ENCODE measurements around the gene RBM11. TPM values are rescaled to one million over a fixed set of nuclear protein-coding genes. Genes with fewer than 3 reads are reported as not detected.

Gene RBM11
- total RNA-seq, 2 donors from 2014 or later: 0.22 to 1.7 TPM

DNA sequence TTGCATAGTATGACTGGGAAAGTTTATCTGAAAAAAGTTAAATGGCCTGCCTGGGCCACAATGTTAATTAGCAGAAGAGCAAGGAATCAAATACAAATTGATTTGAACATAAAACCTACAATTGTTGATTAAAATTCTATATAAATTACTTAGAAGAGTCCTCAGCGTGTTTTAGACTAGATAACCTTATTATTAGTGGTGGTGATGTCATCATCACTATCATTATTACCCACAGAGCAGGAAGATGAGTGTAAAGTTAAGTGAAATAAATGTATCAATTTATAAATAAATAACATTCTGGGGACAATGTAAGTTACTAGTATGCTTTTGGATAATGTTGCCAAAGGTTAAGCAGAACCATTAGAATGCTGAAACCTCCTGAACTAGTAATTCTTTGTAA, 46.1 kb downstream of the RBM11 start:
- H3K36me3 ChIP-seq: no peaks in the 10 kb centered on the region
- no peaks in the 10 kb centered on the region for H3K9me3 ChIP-seq
- no peak overlapping the region for H3K27ac ChIP-seq
- TF ChIP-seq, protein P1, sequence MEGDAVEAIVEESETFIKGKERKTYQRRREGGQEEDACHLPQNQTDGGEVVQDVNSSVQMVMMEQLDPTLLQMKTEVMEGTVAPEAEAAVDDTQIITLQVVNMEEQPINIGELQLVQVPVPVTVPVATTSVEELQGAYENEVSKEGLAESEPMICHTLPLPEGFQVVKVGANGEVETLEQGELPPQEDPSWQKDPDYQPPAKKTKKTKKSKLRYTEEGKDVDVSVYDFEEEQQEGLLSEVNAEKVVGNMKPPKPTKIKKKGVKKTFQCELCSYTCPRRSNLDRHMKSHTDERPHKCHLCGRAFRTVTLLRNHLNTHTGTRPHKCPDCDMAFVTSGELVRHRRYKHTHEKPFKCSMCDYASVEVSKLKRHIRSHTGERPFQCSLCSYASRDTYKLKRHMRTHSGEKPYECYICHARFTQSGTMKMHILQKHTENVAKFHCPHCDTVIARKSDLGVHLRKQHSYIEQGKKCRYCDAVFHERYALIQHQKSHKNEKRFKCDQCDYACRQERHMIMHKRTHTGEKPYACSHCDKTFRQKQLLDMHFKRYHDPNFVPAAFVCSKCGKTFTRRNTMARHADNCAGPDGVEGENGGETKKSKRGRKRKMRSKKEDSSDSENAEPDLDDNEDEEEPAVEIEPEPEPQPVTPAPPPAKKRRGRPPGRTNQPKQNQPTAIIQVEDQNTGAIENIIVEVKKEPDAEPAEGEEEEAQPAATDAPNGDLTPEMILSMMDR (IDR thresholded peaks at IDR 0.05): no peak
- no peak for DNase-seq (ENCODE audit: low spot score)
- H3K4me1 ChIP-seq: no peaks in the 10 kb centered on the region
- H3K27me3 ChIP-seq: no peaks in the 10 kb centered on the region
- no peak overlapping the region for H3K4me3 ChIP-seq

DNA sequence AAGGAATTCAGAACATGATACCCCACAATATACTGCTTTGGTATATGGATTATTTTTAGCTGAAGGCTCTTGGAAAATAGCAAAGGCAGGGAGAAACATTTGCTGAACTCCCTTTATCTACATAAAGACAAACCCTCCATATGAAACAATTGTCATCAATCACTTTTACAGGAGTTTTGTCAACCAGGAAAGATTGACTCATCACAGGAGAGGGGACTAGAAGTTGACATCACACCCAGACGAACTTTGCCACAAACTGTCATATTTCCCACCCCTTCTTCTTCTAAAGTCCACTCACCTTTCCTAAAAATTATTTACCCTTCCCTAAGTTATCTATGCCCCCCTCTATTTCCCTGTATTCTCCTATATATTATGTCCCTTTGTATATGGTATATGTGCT, 47.9 kb downstream of the RBM11 start:
- Histone ChIP-seq H3K9me3 (no peaks in the 10 kb centered on the region), H3K27ac (no peak overlapping the region)
- TF ChIP-seq, protein P1 (IDR thresholded peaks at IDR 0.05): no peak

DNA sequence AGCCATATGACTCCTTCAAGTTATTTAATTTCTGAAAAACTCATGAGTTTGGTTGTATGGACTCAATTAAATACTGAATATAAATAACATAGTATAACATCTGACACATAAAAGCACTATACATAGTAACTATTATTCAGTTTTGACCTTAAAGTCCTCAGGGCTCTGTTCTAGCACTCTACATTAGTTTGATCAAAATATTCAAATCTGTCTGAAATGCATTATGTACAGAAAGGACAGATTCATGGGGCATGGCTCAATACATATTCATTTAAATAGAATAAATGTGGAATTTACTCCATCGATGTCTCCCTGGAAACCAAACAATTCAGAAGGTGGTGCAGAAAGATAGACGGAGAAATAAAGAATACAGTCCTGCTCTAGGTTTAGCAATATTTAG, 49.1 kb downstream of the RBM11 start:
- no peak for DNase-seq (ENCODE audit: low spot score)
- Histone ChIP-seq H3K27ac (no peak overlapping the region), H3K4me1 (no peaks in the 10 kb centered on the region), H3K4me3 (no peak overlapping the region), H3K27me3 (no peaks in the 10 kb centered on the region), H3K36me3 (no peaks in the 10 kb centered on the region), H3K9me3 (no peaks in the 10 kb centered on the region)
- TF ChIP-seq, protein P1 (IDR thresholded peaks at IDR 0.05): no peak

More for the DNA sequence above, 47.9 kb downstream of the RBM11 start:
- Histone ChIP-seq H3K27me3 (no peaks in the 10 kb centered on the region), H3K4me3 (no peak overlapping the region), H3K36me3 (no peaks in the 10 kb centered on the region), H3K4me1 (no peaks in the 10 kb centered on the region)
- no peak for DNase-seq (ENCODE audit: low spot score)

DNA sequence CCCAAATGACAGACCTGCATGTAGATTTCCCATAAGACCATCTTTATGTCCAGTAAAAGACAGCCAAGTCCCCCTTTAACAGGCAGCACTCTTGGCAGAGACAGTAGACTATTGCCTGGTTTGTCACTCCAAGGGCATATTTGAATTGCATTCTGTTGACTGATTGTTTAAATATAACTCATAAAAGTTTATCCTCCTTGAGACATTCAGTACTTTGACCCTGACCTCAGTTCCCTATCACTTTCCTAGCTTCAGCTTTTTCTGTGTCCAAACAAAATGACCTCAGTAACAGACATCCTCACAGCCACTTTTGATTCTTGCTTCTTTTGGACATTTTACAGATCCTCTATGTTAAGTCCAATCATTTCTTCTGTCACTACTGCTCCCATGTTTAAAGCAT, 51.1 kb downstream of the RBM11 start:
- Histone ChIP-seq H3K27me3 (no peaks in the 10 kb centered on the region), H3K4me3 (no peak overlapping the region), H3K9me3 (no peaks in the 10 kb centered on the region), H3K36me3 (no peaks in the 10 kb centered on the region), H3K27ac (no peak overlapping the region), H3K4me1 (no peaks in the 10 kb centered on the region)
- no peak for DNase-seq (ENCODE audit: low spot score)
- TF ChIP-seq, protein P1 (IDR thresholded peaks at IDR 0.05): no peak

DNA sequence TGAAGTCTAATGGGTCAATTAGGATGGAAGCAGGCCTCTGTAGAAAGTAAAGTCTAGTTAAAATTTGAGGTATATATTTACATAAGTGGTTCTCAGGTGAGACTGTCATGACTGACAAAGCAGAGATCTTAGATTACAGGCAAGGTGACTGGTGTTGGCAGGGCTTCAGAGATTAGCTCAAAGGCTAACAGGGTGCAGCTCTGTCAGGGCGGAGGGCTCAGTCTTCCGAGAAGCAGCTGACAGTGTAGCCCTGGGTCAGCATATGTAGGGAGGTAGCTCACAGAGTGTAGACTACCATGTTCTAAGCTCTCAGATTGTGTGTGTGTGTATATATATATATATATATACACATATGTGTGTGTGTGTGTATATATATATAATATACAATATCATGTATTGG, 54.7 kb downstream of the RBM11 start:
- TF ChIP-seq, protein P1 (IDR thresholded peaks at IDR 0.05): no peak
- no peaks in the 10 kb centered on the region for H3K9me3 ChIP-seq
- no peak overlapping the region for H3K27ac ChIP-seq
- no peak overlapping the region for H3K4me3 ChIP-seq
- H3K36me3 ChIP-seq: no peaks in the 10 kb centered on the region
- DNase-seq (ENCODE audit: low spot score): no peak
- peaks cover 0 to 10% of the 10 kb centered on the region in 2 donors for H3K4me1 ChIP-seq
- no peaks in the 10 kb centered on the region for H3K27me3 ChIP-seq

DNA sequence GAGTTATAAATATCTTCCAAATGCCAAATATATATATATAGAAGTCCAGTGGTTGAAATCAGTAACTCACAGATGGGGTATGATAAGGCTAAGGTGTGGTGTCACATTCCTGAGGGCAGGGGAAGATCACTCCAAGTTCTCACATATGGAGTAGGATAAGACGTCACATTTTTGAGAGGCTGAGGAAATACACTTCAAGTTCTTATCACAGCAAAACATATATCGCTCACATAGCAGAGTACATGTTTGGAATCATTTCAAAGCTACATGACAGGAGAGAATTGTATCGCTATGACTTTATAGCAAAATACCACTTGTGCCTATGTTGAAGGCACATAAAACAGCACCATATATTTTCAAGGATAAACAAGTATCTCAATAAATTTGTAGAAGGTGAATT, 55.1 kb downstream of the RBM11 start:
- Histone ChIP-seq H3K4me1 (peaks cover 0 to 10% of the 10 kb centered on the region in 2 donors), H3K9me3 (no peaks in the 10 kb centered on the region), H3K4me3 (no peak overlapping the region), H3K27me3 (no peaks in the 10 kb centered on the region), H3K36me3 (no peaks in the 10 kb centered on the region), H3K27ac (no peak overlapping the region)
- no peak for DNase-seq (ENCODE audit: low spot score)
- TF ChIP-seq, protein P1 (IDR thresholded peaks at IDR 0.05): no peak

All from right atrium auricular region (tissue), 2 donors.